Esophagus muscularis mucosa (tissue), 4 donors: ENCODE data around the gene PEX7. TPM values are rescaled to one million over a fixed set of nuclear protein-coding genes. Genes with fewer than 3 reads are reported as not detected.
"Not testable (repeated sequence)": the region's sequence is repeated elsewhere in the genome, so short reads cannot be mapped to it uniquely, and the experiment has no call there.

Experiments used
- DNase-seq: peaks from one replicate; pipeline ENCODE4 v3.0.0-alpha.2; 2017; ENCODE audit errors: extremely low spot score
- H3K27ac ChIP-seq, 4 donors: fragments of 200-600 bp; sonication (generic); replicated peaks in 1 of 4; 1 replicate in 3 of 4; 2 replicates in 1 of 4; pipeline ENCODE4 v1.5.1; 2016 to 2019; ENCODE audit warnings: mild to moderate bottlenecking in 1 of 4
- H3K27me3 ChIP-seq, 4 donors: fragments of 200-600 bp; sonication (generic); one replicate each; pipeline versions ENCODE4 v1.5.1 to v1.6.0; 2016 to 2019
- H3K36me3 ChIP-seq, 4 donors: fragments of 200-600 bp; sonication (generic); one replicate each; pipeline ENCODE4 v1.5.1; 2016 to 2019
- H3K4me1 ChIP-seq, 4 donors: fragments of 200-600 bp; sonication (generic); one replicate each; pipeline ENCODE4 v1.5.1; 2016 to 2019
- H3K4me3 ChIP-seq, 4 donors: fragments of 200-600 bp; sonication (generic); 1 replicate in 2 of 4; 2 replicates in 2 of 4; pipeline ENCODE4 v1.5.1; 2016 to 2019; ENCODE audit warnings: mild to moderate bottlenecking in 4 of 4, moderate library complexity in 1 of 4
- H3K9me3 ChIP-seq, 4 donors: fragments of 200-600 bp; sonication (generic); 1 replicate in 3 of 4; 2 replicates in 1 of 4; pipeline ENCODE4 v1.5.1; 2016 to 2019
- CTCF ChIP-seq, 3 experiments: fragments of 200-600 bp in 2 of 3; fragments of 450-650 bp in 1 of 3; sonication (generic) in 2 of 3; IDR thresholded peaks; one replicate each; pipeline ENCODE4 v1.5.1; 2017 to 2019; ENCODE audit warnings: antibody characterized with exemption in 3 of 3, mild to moderate bottlenecking in 2 of 3, moderate library complexity in 1 of 3
- EP300 ChIP-seq: sonication (generic); formaldehyde crosslinking; IDR thresholded peaks from one replicate; pipeline ENCODE4 v1.6.1; 2017; ENCODE audit warnings: antibody characterized with exemption
- POLR2A ChIP-seq: fragments of 450-650 bp; IDR thresholded peaks from one replicate; pipeline ENCODE4 v1.6.1; 2017; ENCODE audit warnings: antibody characterized with exemption, moderate library complexity, mild to moderate bottlenecking, low read depth
- POLR2AphosphoS5 ChIP-seq, 2 donors: sonication (generic); formaldehyde crosslinking; IDR thresholded peaks; one replicate each; pipeline ENCODE4 v1.6.1; 2017; ENCODE audit warnings: antibody characterized with exemption in 2 of 2
- WGBS: methylation state at CpG from one replicate; pipeline ENCODE4 v1.1.5; 2018; 5-methylcytosine and 5-hydroxymethylcytosine counted together
- intact Hi-C: fragments of 100-400 bp; cut with DNase I; formaldehyde crosslinking; loops from one replicate; pipeline ENCODE4 v1.15.1; 2023
- total RNA-seq, 4 donors: library from RNA; depleted of rRNA; stranded (reverse); fragments of >200 nt; gene quantifications; one replicate each; pipeline versions ENCODE4 v1.1.0 to v1.2.1, GENCODE V29; 2016

PEX7 gene
- total RNA-seq, 4 donors from 2014 or later, result 4.1 to 9.5 (median 5.6) TPM

- DNase-seq, result no peak
- Histone ChIP-seq H3K36me3 (no peaks in the 10 kb centered on the region), H3K27ac (no peak overlapping the region), H3K9me3 (no peaks in the 10 kb centered on the region), H3K27me3 (no peaks in the 10 kb centered on the region), H3K4me3 (no peak overlapping the region), H3K4me1 (no peaks in the 10 kb centered on the region)
- intact Hi-C loops, result no loop called here
- 80% methylated on average over 5 of the region's 5 CpGs for WGBS
- TF ChIP-seq POLR2A (no peak), POLR2AphosphoS5 (IDR thresholded peaks at IDR 0.05) (no peak), CTCF (IDR thresholded peaks at IDR 0.05) (no peak), EP300 (no peak)
Observed at GRCh38 chr6:136863752-136864151, 41.4 kb downstream of the PEX7 start.

GRCh38 chr6:136864676-136865075 is 42.3 kb downstream of the PEX7 start:
- H3K9me3 ChIP-seq, result no peaks in the 10 kb centered on the region
- H3K27ac ChIP-seq, result no peak overlapping the region
- WGBS, result 95% methylated on average over 4 of the region's 4 CpGs
- no peaks in the 10 kb centered on the region for H3K4me1 ChIP-seq
- intact Hi-C loops, result no loop called here
- H3K27me3 ChIP-seq, result no peaks in the 10 kb centered on the region
- H3K4me3 ChIP-seq, result no peak overlapping the region
- TF ChIP-seq CTCF (IDR thresholded peaks at IDR 0.05), result no peak
- TF ChIP-seq POLR2AphosphoS5 (IDR thresholded peaks at IDR 0.05), result no peak
- no peak for TF ChIP-seq POLR2A
- TF ChIP-seq EP300, result no peak
- H3K36me3 ChIP-seq, result no peaks in the 10 kb centered on the region
- no peak for DNase-seq

- Histone ChIP-seq H3K4me1 (no peaks in the 10 kb centered on the region), H3K4me3 (no peak overlapping the region), H3K9me3 (no peaks in the 10 kb centered on the region), H3K36me3 (peaks cover 0 to 15% (median 3%) of the 10 kb centered on the region in 4 donors), H3K27ac (no peak overlapping the region), H3K27me3 (no peaks in the 10 kb centered on the region)
- TF ChIP-seq POLR2A (no peak), POLR2AphosphoS5 (IDR thresholded peaks at IDR 0.05) (no peak), EP300 (no peak), CTCF (IDR thresholded peaks at IDR 0.05) (no peak)
- intact Hi-C loops, result no loop called here
- WGBS, result 69% methylated on average over 4 of the region's 4 CpGs
- no peak for DNase-seq
Observed at GRCh38 chr6:136866872-136867416, 44.6 kb downstream of the PEX7 start.

- no peak for DNase-seq
- H3K9me3 ChIP-seq, result peaks cover 0 to 23% (median 21%) of the 10 kb centered on the region in 4 donors
- H3K27ac ChIP-seq, result no peak overlapping the region
- WGBS, result 90% methylated on average over 2 of the region's 2 CpGs
- H3K27me3 ChIP-seq, result no peaks in the 10 kb centered on the region
- no peaks in the 10 kb centered on the region for H3K4me1 ChIP-seq
- TF ChIP-seq EP300 (no peak), POLR2AphosphoS5 (IDR thresholded peaks at IDR 0.05) (no peak), CTCF (IDR thresholded peaks at IDR 0.05) (no peak), POLR2A (no peak)
- H3K36me3 ChIP-seq, result peaks cover 10 to 29% (median 17%) of the 10 kb centered on the region in 4 donors
- H3K4me3 ChIP-seq, result no peak overlapping the region
- intact Hi-C loops, result no loop called here
Observed at GRCh38 chr6:136869451-136869850, 47.1 kb downstream of the PEX7 start.

- H3K9me3 ChIP-seq, result peaks cover 0 to 26% (median 24%) of the 10 kb centered on the region in 4 donors
- TF ChIP-seq POLR2A, result no peak
- TF ChIP-seq EP300, result no peak
- TF ChIP-seq POLR2AphosphoS5 (IDR thresholded peaks at IDR 0.05), result no peak
- TF ChIP-seq CTCF (IDR thresholded peaks at IDR 0.05), result no peak
- WGBS, result 96% methylated on average over 3 of the region's 3 CpGs
- H3K27ac ChIP-seq, result no peak overlapping the region
- no peak overlapping the region for H3K4me3 ChIP-seq
- no peaks in the 10 kb centered on the region for H3K27me3 ChIP-seq
- H3K36me3 ChIP-seq, result peaks cover 10 to 29% (median 17%) of the 10 kb centered on the region in 4 donors
- intact Hi-C loops, result no loop called here
- no peak for DNase-seq
- no peaks in the 10 kb centered on the region for H3K4me1 ChIP-seq
Observed at GRCh38 chr6:136873748-136874147, 51.4 kb downstream of the PEX7 start.

GRCh38 chr6:136876469-136876868 is 54.1 kb downstream of the PEX7 start:
- intact Hi-C loops, H3K27me3 ChIP-seq, H3K4me3 ChIP-seq, H3K27ac ChIP-seq, DNase-seq, H3K4me1 ChIP-seq: not testable (repeated sequence)
- H3K36me3 ChIP-seq, result peaks cover 8 to 24% (median 14%) of the 10 kb centered on the region in 4 donors
- peaks cover 0 to 26% (median 24%) of the 10 kb centered on the region in 4 donors for H3K9me3 ChIP-seq
- WGBS, result 99% methylated on average over 4 of the region's 4 CpGs
